Chondrocyte (in vitro differentiated cells): ENCODE results near the gene HMSD. TPM values are rescaled to one million over a fixed set of nuclear protein-coding genes. Genes with fewer than 3 reads are reported as not detected.

ENCODE experiments used
- DNase-seq: peaks from one replicate; pipeline ENCODE4 v3.0.0; 2021; ENCODE audit warnings: mixed read lengths, low spot score
- H3K27ac Mint-ChIP-seq: one replicate; pipeline ENCODE4 v1.8.0; 2021; ENCODE audit warnings: mild to moderate bottlenecking, moderate library complexity, mixed read lengths; ENCODE audit not compliant: unreplicated experiment
- H3K27me3 Mint-ChIP-seq: 2 replicates; pipeline ENCODE4 v1.8.0; 2021; ENCODE audit warnings: low read depth, mixed read lengths
- H3K36me3 Mint-ChIP-seq: 2 replicates; pipeline ENCODE4 v1.8.0; 2021; ENCODE audit warnings: low read depth, mixed read lengths
- H3K4me1 Mint-ChIP-seq: 2 replicates; pipeline ENCODE4 v1.8.0; 2021; ENCODE audit warnings: low read depth, mild to moderate bottlenecking, mixed read lengths
- H3K4me3 Mint-ChIP-seq: one replicate; pipeline ENCODE4 v1.8.0; 2021; ENCODE audit warnings: mild to moderate bottlenecking, moderate library complexity, mixed read lengths; ENCODE audit not compliant: unreplicated experiment
- H3K9me3 Mint-ChIP-seq: 2 replicates; pipeline ENCODE4 v1.8.0; 2021; ENCODE audit warnings: low read depth, mixed read lengths
- CTCF ChIP-seq: fragments of 200-600 bp; sonication (generic); IDR thresholded peaks from 2 replicates; pipeline ENCODE4 v1.5.0; 2021; ENCODE audit warnings: antibody characterized with exemption, mild to moderate bottlenecking, moderate library complexity
- total RNA-seq: library from RNA; stranded (reverse); gene quantifications from 3 replicates; pipeline ENCODE4 v1.2.1, GENCODE V29; 2021

The HMSD gene
- total RNA-seq, 1 donor from 2014 or later: not detected

- Mint-ChIP-seq H3K27ac (no peak within 1 kb of the TSS), H3K9me3 (no peaks in the 10 kb centered on the region), H3K36me3 (no peaks in the 10 kb centered on the region), H3K27me3 (peaks cover 37% of the 10 kb centered on the region), H3K4me1 (no peaks in the 10 kb centered on the region), H3K4me3 (no peak within 1 kb of the TSS)
- no peak for TF ChIP-seq CTCF
- no peak for DNase-seq
Measured at GRCh38 chr18:63907664-63908063, 41.4 kb upstream of the HMSD start, which contains the start of gene SERPINB10. Gene SERPINB10, plus strand, starts transcription at chr18:63907958. Its CDS starts 7,553 bp downstream, at chr18:63915511.

GRCh38 chr18:63908858-63909257, 40.2 kb upstream of the HMSD start:
- Mint-ChIP-seq H3K36me3 (no peaks in the 10 kb centered on the region), H3K4me1 (no peaks in the 10 kb centered on the region), H3K4me3 (no peak overlapping the region), H3K27me3 (peaks cover 41% of the 10 kb centered on the region), H3K27ac (no peak overlapping the region), H3K9me3 (no peaks in the 10 kb centered on the region)
- TF ChIP-seq CTCF: no peak
- DNase-seq: no peak

- DNase-seq: no peak
- H3K4me1 Mint-ChIP-seq: no peaks in the 10 kb centered on the region
- TF ChIP-seq CTCF: no peak
- H3K36me3 Mint-ChIP-seq: no peaks in the 10 kb centered on the region
- H3K27me3 Mint-ChIP-seq: peaks cover 37% of the 10 kb centered on the region
- no peak overlapping the region for H3K4me3 Mint-ChIP-seq
- H3K9me3 Mint-ChIP-seq: no peaks in the 10 kb centered on the region
- H3K27ac Mint-ChIP-seq: no peak overlapping the region
Measured at GRCh38 chr18:63909870-63910269, 39.2 kb upstream of the HMSD start.

GRCh38 chr18:63917817-63918216, 31.3 kb upstream of the HMSD start:
- TF ChIP-seq CTCF: no peak
- Mint-ChIP-seq H3K27me3 (peaks cover 37% of the 10 kb centered on the region), H3K9me3 (no peaks in the 10 kb centered on the region), H3K4me1 (no peaks in the 10 kb centered on the region), H3K36me3 (no peaks in the 10 kb centered on the region), H3K4me3 (no peak overlapping the region), H3K27ac (no peak overlapping the region)
- no peak for DNase-seq

GRCh38 chr18:63922049-63922448, 27.1 kb upstream of the HMSD start:
- no peak for DNase-seq
- H3K27me3 Mint-ChIP-seq: peaks cover 37% of the 10 kb centered on the region
- H3K4me1 Mint-ChIP-seq: no peaks in the 10 kb centered on the region
- H3K9me3 Mint-ChIP-seq: peaks cover 3% of the 10 kb centered on the region
- no peaks in the 10 kb centered on the region for H3K36me3 Mint-ChIP-seq
- no peak overlapping the region for H3K27ac Mint-ChIP-seq
- no peak for TF ChIP-seq CTCF
- H3K4me3 Mint-ChIP-seq: no peak overlapping the region
